Endometrium (tissue), 2 donors: ENCODE measurements around the gene DXO.

Experiments used
- FAIRE-seq: peaks from 2 replicates; lab custom pipeline; 2012; peaks lifted over from hg19 to GRCh38; lab: Jason Lieb, UNC
- donor health status: control.
- donor health status: control.

Gene DXO

DNA sequence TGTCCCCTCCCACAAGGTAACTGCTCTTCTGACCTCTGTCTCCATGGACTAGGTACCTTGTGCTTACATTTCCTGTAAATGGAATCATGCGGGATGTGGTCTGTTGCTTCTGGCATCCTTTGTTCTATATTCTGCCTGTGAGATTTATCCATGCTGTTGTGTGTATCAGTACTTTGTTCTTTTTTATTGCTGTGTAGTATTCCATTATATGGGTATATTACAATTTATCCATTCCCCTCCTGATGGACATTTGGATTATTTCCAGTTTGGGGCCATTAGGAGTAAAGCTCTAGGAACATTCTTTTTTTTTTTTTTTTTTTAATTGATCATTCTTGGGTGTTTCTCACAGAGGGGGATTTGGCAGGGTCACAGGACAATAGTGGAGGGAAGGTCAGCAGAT, 41.0 kb downstream of the DXO start:
- FAIRE-seq: no peak

DNA sequence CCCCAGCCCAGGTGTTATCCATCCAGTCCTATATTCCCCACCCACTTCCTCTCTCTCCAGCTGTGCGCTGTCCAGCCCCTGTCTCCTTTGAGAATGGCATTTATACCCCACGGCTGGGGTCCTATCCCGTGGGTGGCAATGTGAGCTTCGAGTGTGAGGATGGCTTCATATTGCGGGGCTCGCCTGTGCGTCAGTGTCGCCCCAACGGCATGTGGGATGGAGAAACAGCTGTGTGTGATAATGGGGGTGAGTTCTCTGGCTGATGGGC, 43.3 kb downstream of the DXO start:
- no peak for FAIRE-seq

DNA sequence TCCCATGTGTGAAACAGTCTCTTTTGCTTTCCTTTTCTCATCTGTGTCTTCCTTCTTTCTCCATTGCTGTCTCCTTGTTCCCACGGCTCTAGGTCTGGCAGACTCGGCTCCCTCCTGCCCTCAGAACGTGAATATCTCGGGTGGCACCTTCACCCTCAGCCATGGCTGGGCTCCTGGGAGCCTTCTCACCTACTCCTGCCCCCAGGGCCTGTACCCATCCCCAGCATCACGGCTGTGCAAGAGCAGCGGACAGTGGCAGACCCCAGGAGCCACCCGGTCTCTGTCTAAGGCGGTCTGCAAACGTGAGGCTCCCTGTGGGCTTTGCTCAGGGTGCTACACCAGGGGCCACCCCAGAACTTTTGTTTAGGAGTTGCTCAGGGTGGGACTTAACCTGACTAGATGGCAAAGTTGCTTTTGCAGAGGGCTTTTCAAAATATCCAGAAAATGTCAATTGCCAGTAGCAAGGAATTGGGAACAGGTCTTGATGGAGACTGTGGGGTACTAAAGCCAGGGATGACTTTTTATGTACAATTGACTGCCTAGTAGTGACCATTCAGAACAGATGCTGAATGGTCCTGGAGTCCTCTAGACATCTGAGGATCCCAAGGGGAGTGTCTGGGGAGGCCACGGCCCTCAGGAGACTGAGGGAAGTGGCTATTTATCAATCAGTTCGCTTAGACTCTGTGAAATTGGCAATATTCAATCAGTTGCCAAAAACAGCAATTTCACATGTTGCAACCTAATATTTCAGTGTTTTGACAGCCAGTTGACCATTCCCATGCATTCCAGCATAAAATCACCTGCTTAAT, 43.9 kb downstream of the DXO start:
- no peak for FAIRE-seq

DNA sequence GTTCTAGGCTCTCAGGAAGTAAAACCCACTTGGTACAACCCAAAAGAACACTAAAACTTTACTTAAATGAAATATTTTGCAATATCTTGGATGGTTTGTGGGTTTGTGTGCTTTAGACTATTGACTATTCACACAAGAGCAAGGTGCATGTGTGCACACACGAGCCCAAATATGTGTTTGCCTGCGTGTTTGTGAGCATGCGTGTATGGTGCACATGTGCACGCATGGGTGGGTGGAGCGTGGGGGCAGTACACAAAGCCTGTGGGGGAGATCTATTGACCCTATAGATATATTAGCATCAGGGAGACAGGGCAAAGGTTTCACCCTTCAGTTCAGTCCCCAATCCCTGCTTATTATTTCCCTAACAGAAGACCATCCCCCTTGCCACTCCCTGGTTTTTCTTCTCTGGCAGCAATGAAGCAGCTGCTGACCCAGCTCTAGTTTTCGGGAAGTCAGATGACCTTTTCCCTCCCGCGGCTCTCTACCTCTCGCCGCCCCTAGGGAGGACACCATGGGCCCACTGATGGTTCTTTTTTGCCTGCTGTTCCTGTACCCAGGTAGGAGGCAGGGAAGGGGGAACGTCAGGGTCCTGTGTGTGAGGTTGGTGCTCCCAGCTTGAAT, 44.6 kb downstream of the DXO start, which contains the start of gene C2:
C2 (plus strand) TSS at position 476 of the 621 bp plus-strand sequence; CDS start at position 512, 36 bp downstream.
- FAIRE-seq: no peak

DNA sequence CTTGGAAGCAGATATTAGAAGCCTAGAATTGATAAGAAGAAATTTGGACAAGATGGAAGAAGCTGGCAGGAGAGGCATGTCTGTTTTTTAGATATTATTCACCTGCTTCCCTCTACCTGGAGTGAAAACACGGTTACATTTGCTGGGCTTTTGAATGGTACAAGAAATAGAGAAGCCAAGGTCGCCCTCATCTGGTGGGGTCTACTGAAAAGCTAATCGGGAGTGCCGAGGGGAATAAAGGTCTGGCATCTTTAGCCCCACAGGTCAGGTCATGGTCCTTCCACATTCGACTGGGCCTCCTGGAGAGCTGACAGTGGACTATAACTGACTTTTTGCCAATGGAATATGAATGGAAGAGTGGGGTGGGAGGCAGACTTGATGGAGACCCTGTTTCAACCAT, 49.0 kb downstream of the DXO start:
- FAIRE-seq: no peak

DNA sequence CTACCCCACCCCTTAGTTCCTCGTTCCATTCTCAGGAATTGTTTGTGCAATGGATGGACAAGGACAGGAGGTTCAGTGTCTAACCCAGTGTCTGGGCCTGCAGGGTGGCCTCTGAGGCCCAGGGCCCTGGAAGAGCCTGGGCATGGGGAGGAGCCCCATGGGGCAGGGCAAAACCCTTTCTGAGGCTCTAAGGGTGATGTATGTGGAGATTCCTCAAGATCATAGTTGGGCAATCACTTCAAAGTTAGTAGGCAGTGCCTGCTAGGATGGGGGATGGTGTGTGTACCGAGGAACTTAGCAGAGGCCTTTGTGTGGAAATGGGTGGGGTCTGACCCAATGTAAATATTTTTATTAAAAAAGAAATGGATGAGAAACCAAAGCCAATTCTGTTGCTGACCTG, 51.1 kb downstream of the DXO start:
- no peak for FAIRE-seq
